GM19035 (cell line): ENCODE measurements around the gene MAST2.

ENCODE experiments used
- ATAC-seq: cut with Tn5 transposase; IDR thresholded peaks from one replicate; pipeline ENCODE4 v1.9.1; 2021; ENCODE audit not compliant: unreplicated experiment

MAST2 gene

GRCh38 chr1:46013581-46013980 lies 210.2 kb downstream of the MAST2 start:
- ATAC-seq: no peak

- ATAC-seq: no peak
These were observed 214.6 kb downstream of the MAST2 start for GRCh38 chr1:46017876-46018503.

GRCh38 chr1:46019348-46019747 lies 215.9 kb downstream of the MAST2 start:
- ATAC-seq: no peak

GRCh38 chr1:46020010-46020409 lies 216.6 kb downstream of the MAST2 start:
- no peak for ATAC-seq

DNA sequence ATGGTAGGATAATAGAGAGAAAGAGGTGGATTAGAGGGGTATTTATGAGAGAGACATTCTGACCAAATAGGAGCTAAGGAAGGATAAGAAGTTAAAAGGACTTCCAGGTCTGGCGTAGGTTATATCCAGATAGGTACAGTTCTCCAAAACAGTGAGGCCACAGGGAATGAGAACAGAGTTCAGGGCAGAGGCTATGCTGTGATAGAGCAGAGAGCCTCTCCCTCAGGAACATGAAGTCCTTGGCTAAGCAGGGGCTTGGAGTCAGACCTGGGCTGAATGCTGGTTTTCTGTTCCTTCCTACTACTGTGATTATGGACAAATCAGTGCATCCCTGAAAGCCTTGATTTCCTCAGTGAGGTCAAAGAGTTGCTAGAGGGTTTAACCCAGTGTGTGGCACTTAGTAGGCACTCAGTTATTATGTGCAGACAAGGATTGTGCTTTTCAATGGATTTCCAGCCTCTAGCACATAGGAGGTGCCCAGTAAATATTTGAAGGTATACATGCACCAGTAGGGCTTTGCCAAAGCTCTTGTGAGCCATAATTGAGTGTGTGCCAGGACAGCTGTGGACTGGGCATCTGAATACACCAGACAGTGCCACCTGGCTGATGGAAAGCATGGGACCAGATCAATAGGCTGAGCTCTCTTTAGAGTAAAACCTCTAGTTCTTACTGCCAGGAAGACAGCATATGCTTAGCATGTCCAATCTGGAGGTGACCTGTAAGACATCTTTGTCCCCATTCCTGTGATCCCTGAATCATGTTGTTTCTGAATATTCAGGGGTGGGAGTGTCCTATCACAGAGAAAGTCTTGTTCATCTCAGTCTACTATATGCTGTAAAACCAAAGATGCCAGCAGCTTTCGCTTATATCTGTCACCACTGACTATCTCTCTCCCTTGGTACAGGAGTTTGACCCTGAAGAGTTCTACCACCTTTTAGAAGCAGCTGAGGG lies 217.9 kb downstream of the MAST2 start:
- ATAC-seq: no peak

- no peak for ATAC-seq
These were observed 223.1 kb downstream of the MAST2 start for GRCh38 chr1:46026531-46026930.

GRCh38 chr1:46027788-46028573 lies 224.6 kb downstream of the MAST2 start:
- no peak for ATAC-seq

DNA sequence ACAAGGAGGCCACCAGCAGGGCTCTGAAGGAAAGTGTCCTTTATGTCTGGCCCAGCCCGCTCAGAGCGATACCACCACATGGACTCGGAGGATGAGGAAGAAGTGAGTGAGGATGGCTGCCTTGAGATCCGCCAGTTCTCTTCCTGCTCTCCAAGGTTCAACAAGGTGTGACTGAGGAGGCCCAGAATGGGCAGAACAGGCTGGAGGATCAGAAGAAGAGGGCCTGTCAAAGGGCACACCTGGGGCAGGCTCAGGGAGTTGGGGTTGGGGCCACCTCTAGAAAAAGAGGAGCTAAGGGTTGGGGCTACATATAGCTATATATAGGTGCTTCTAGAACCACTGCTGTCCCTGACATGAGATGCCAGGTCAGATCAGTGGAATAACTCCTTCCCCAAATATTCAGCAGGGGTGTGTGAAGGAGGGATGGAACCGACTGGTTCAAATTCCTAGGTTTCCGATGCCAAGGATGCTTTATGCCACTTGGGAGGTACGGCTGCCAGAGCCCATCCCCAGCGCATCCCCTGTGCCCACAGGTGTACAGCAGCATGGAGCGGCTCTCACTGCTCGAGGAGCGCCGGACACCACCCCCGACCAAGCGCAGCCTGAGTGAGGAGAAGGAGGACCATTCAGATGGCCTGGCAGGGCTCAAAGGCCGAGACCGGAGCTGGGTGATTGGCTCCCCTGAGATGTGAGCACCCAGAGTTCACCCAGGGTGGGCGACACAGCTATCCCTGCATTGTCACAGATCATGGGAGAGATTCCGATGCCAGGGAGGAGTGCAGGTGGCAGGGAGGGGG lies 226.9 kb downstream of the MAST2 start:
- ATAC-seq: no peak

GRCh38 chr1:46030876-46031660 lies 227.7 kb downstream of the MAST2 start:
- ATAC-seq: no peak

DNA sequence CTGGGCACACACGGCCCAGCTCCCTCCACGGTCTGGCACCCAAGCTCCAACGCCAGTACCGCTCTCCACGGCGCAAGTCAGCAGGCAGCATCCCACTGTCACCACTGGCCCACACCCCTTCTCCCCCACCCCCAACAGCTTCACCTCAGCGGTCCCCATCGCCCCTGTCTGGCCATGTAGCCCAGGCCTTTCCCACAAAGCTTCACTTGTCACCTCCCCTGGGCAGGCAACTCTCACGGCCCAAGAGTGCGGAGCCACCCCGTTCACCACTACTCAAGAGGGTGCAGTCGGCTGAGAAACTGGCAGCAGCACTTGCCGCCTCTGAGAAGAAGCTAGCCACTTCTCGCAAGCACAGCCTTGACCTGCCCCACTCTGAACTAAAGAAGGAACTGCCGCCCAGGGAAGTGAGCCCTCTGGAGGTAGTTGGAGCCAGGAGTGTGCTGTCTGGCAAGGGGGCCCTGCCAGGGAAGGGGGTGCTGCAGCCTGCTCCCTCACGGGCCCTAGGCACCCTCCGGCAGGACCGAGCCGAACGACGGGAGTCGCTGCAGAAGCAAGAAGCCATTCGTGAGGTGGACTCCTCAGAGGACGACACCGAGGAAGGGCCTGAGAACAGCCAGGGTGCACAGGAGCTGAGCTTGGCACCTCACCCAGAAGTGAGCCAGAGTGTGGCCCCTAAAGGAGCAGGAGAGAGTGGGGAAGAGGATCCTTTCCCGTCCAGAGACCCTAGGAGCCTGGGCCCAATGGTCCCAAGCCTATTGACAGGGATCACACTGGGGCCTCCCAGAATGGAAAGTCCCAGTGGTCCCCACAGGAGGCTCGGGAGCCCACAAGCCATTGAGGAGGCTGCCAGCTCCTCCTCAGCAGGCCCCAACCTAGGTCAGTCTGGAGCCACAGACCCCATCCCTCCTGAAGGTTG lies 231.4 kb downstream of the MAST2 start:
- ATAC-seq: no peak

- ATAC-seq: no peak
These were observed 233.8 kb downstream of the MAST2 start for GRCh38 chr1:46036894-46037839.

- ATAC-seq: no peak
These were observed 236.2 kb downstream of the MAST2 start for GRCh38 chr1:46039571-46040052.

- ATAC-seq: no peak
These were observed 238.1 kb downstream of the MAST2 start for GRCh38 chr1:46041551-46041950.

GRCh38 chr1:46041974-46042373 lies 238.6 kb downstream of the MAST2 start:
- ATAC-seq: no peak

DNA sequence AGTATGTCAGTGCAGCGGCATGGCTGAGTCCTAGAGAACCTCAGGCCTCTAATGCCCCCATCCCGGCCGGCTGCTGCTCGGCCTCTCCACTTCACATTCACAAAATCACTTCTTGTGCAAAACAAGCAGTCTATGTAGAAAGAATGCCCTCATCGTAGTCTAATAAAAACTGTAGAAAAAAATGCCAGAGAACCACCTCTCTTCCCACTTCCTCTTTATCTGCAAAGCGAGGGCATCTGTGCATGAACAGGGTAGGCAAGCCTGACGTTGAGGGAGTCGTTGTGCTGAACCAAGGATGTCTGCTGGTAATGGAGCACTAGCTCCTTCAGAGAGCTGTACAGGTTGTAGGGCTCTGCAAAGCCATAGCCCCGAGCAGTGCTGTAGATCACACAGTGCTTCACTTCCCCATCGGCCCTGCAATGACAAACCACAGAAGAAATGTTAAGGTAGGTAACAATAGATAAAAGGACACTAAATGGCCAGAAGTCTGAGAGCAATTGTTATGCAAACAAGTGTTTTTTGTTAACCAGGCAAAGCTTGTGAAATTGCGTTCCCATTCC lies 240.1 kb downstream of the MAST2 start:
- ATAC-seq: peak; percentile 83

DNA sequence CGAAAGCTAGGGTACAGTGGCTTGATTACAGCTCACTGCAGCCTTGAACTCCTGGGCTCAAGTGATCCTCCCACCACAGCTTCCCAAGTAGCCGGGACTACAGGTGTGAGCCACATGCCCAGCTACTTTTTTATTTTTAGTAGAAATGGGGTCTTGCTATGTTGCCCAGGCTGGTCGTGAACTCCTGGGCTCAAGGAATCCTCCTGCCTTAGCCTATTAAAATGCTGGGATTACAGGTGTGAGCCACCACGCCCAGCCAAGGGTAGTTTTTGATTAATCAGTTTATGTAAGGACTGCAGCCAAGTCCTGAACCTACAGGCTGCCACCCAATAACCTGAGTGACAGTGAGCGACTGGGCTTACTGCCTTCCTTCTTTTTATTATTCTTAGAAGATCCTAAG lies 240.7 kb downstream of the MAST2 start:
- ATAC-seq: no peak

GRCh38 chr1:46053734-46054133 lies 250.3 kb downstream of the MAST2 start:
- ATAC-seq: no peak
